Fibroblast of villous mesenchyme (primary cell): ENCODE results near the gene RNF217. TPM values are rescaled to one million over a fixed set of nuclear protein-coding genes. Genes with fewer than 3 reads are reported as not detected.

Experiments used
- DNase-seq: peaks from one replicate; pipeline ENCODE4 v3.0.0-alpha.2; 2010; ENCODE audit warnings: low read depth
- H3K4me3 ChIP-seq: 2 replicates; pipeline ENCODE4 v1.5.1; 2011; ENCODE audit warnings: low read depth, mild to moderate bottlenecking, low read length
- total RNA-seq: library from RNA; depleted of rRNA; stranded (reverse); fragments of >200 nt; gene quantifications from 2 replicates; pipeline ENCODE4 v1.2.3, GENCODE V29; 2012
- TF ChIP-seq, protein P1 (sequence below): IDR thresholded peaks from 2 replicates; pipeline ENCODE4 v1.5.1; 2012; ENCODE audit warnings: low read depth, mild to moderate bottlenecking, low read length; ENCODE audit not compliant: insufficient read depth

Gene RNF217
- total RNA-seq, 1 donor: 25.5 TPM

DNA sequence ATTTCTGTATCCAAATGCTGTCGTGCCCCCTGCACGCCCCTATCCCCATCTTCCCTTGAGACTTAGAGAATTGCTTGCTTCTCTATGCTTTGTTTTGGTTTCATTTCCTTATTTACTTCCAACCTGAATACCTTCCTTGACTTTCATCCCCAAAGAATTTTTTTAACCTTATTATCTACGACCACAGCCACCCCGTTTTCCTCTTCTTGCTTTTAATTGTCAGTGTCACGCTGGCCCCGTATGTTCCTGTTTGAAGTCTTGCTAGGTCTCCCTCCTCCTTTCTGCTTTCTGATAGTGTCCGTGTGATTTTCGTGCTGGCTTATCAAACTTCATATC, 40.1 kb downstream of the RNF217 start:
- no peak for DNase-seq
- H3K4me3 ChIP-seq: peak overlapping the region; percentile 52
- TF ChIP-seq, protein P1, sequence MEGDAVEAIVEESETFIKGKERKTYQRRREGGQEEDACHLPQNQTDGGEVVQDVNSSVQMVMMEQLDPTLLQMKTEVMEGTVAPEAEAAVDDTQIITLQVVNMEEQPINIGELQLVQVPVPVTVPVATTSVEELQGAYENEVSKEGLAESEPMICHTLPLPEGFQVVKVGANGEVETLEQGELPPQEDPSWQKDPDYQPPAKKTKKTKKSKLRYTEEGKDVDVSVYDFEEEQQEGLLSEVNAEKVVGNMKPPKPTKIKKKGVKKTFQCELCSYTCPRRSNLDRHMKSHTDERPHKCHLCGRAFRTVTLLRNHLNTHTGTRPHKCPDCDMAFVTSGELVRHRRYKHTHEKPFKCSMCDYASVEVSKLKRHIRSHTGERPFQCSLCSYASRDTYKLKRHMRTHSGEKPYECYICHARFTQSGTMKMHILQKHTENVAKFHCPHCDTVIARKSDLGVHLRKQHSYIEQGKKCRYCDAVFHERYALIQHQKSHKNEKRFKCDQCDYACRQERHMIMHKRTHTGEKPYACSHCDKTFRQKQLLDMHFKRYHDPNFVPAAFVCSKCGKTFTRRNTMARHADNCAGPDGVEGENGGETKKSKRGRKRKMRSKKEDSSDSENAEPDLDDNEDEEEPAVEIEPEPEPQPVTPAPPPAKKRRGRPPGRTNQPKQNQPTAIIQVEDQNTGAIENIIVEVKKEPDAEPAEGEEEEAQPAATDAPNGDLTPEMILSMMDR: no peak

- no peak overlapping the region for H3K4me3 ChIP-seq
- TF ChIP-seq, protein P1: no peak
- DNase-seq: peak; percentile 66
These were observed 40.8 kb downstream of the RNF217 start for GRCh38 chr6:125003070-125003469.

GRCh38 chr6:125004198-125004597, 42.0 kb downstream of the RNF217 start:
- TF ChIP-seq, protein P1: no peak
- DNase-seq: peak; percentile 36
- H3K4me3 ChIP-seq: no peak overlapping the region

DNA sequence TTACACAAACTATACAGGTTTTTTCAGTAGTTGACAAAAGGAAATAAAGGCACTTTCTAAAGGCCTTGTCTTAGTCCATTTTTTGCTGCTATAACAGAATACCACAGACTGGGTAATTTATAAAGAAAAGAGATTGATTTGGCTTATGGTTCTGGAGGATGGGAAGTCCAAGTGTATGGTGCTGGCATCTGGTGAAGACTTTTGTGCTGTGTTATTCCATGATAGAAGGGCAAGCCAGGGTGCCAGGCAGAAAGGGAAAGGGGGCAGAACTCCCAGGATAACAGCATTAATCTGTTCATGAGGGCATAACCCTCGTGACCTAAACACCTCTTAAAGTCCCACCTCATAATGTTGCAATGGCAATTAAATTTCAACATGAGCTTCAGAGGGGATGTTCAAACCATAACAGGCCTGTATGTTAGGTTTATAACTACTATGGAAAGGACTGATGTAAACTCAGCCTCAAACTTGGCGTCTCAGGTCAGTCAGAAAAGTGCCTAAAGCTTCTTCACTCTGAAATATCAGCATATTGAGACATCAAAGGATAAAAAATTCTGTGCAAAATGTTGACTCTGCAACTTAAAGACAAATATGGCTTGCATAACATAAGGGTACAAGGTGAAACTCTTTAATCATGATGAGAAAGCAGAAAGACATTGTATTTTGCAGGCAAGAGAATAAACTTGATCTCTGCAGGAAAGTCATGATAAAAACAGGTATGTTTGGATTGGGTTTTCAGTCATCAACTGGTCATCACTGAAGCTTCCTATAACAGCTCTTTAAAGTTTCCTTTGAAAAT, 42.8 kb downstream of the RNF217 start:
- DNase-seq: no peak
- TF ChIP-seq, protein P1: no peak
- no peak overlapping the region for H3K4me3 ChIP-seq

- DNase-seq: no peak
- TF ChIP-seq, protein P1: no peak
- H3K4me3 ChIP-seq: no peak overlapping the region
These were observed 46.0 kb downstream of the RNF217 start for GRCh38 chr6:125008261-125008703.

DNA sequence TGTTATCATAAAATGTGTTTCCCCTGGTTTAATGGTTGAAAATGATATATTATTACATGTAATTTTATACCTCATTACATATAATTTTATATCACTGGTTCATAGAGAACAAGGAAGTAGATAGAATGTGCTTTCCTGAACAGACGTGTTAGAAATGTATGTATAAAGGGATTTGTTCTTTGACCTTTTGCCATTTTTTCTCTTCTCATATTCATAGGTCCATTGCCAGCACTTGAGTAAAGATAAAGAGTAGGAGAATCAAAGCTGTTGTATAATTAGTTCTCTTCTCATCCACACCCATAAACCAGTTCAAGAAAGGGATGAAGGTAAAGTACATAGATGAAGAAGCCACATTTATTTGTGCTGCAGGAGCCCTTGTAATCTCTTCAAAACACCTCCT, 46.7 kb downstream of the RNF217 start:
- TF ChIP-seq, protein P1: no peak
- H3K4me3 ChIP-seq: no peak overlapping the region
- DNase-seq: no peak

GRCh38 chr6:125009578-125009977, 47.3 kb downstream of the RNF217 start:
- no peak overlapping the region for H3K4me3 ChIP-seq
- peak; percentile 63 for DNase-seq
- TF ChIP-seq, protein P1: no peak
